Transverse colon (tissue), 3 donors: ENCODE data around the gene CCR5AS.

ENCODE experiments used
- CTCF ChIP-seq, 5 experiments: fragments of 200-600 bp in 3 of 5; fragments of 450-650 bp in 2 of 5; sonication (generic) in 3 of 5; IDR thresholded peaks; 1 replicate in 2 of 5; 2 replicates in 3 of 5; pipeline ENCODE4 v1.5.1; 2016 to 2017; ENCODE audit warnings: antibody characterized with exemption in 5 of 5, inconsistent platforms in 3 of 5, mild to moderate bottlenecking in 2 of 5, moderate library complexity in 1 of 5
- POLR2A ChIP-seq: fragments of 450-650 bp; IDR thresholded peaks from one replicate; pipeline ENCODE4 v1.6.1; 2016; ENCODE audit warnings: antibody characterized with exemption, mild to moderate bottlenecking, moderate library complexity

DNA sequence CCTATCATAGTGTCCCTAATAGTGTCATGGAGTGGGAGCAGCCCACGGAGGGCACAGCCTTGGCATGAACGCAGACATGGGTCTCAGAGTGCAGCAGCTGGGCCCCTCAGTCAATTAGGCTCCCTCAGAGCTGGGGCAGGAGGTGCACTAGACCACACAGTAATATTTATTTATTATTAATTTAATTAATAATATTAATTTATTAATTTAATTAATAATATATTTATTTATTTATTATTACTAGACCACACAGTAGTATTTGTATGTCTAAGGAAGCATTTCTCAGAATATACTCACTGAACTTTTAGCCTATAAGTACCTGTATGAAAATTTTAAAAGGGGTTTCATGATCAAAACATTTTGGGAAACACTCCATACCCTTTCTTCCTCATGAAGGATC is 5.3 kb downstream of the CCR5AS start:
- TF ChIP-seq POLR2A (no peak), CTCF (IDR thresholded peaks at IDR 0.05) (no peak)
